RWPE1 (cell line): Measurements from ENCODE around the gene ERGIC2.

ENCODE experiments used
- CTCF ChIA-PET: fragments of 350-600 bp; sonication (Branson Sonifier 250); formaldehyde crosslinking; extraction: SDS; loops from one replicate; lab custom pipeline; 2021; lab: Yijun Ruan, JAX
- POLR2A ChIA-PET: fragments of 400-600 bp; formaldehyde crosslinking; extraction: SDS; loops from one replicate; lab custom pipeline; 2020; ENCODE audit warnings: antibody characterized with exemption; ENCODE audit not compliant: low non-redundant PET; lab: Yijun Ruan, JAX
- DNase-seq: peaks from one replicate; pipeline ENCODE4 v3.0.0; 2012; ENCODE audit warnings: low spot score
- H3K27ac ChIP-seq: fragments of 450-650 bp; 2 replicates; pipeline ENCODE4 v1.5.1; 2017
- CTCF ChIP-seq: fragments of 450-650 bp; conservative IDR thresholded peaks from 2 replicates; pipeline ENCODE4 v1.5.1; 2017; ENCODE audit warnings: low read depth, mild to moderate bottlenecking

The ERGIC2 gene

GRCh38 chr12:29376118-29376517 is 4.9 kb downstream of the ERGIC2 start:
- no peak for TF ChIP-seq CTCF
- POLR2A ChIA-PET, result no interaction called here
- CTCF ChIA-PET, result interaction anchor here (0.5 to 0.6 kb wide), 2 partner anchors 18 to 132 kb away, joined by 3 to 6 read pairs; no protein-coding TSS in a partner anchor
- no peak for DNase-seq
- H3K27ac ChIP-seq, result no peak overlapping the region

- DNase-seq, result no peak
- no peak overlapping the region for H3K27ac ChIP-seq
- POLR2A ChIA-PET, result no interaction called here
- no peak for TF ChIP-seq CTCF
- CTCF ChIA-PET, result no interaction called here
These were observed 6.1 kb downstream of the ERGIC2 start for GRCh38 chr12:29374913-29375312.

GRCh38 chr12:29374012-29374411 is 7.0 kb downstream of the ERGIC2 start:
- no peak overlapping the region for H3K27ac ChIP-seq
- no peak for DNase-seq
- no peak for TF ChIP-seq CTCF
- ChIA-PET CTCF (interaction anchor here (0.8 kb wide), 1 partner anchor 12 kb away, joined by 6 read pairs; no protein-coding TSS in a partner anchor), POLR2A (no interaction called here)

- no peak for DNase-seq
- POLR2A ChIA-PET, result no interaction called here
- no peak overlapping the region for H3K27ac ChIP-seq
- TF ChIP-seq CTCF, result no peak
- CTCF ChIA-PET, result no interaction called here
These were observed 15.9 kb downstream of the ERGIC2 start for GRCh38 chr12:29365091-29365490.

- ChIA-PET CTCF (interaction anchor here (0.6 kb wide), 1 partner anchor 8 kb away, joined by 5 read pairs; no protein-coding TSS in a partner anchor), POLR2A (no interaction called here)
- H3K27ac ChIP-seq, result no peak overlapping the region
- no peak for TF ChIP-seq CTCF
- DNase-seq, result no peak
These were observed 26.0 kb downstream of the ERGIC2 start for GRCh38 chr12:29354954-29355353.

GRCh38 chr12:29350080-29350479 is 30.9 kb downstream of the ERGIC2 start:
- no peak for TF ChIP-seq CTCF
- CTCF ChIA-PET, result no interaction called here
- DNase-seq, result peak; percentile 14
- H3K27ac ChIP-seq, result no peak overlapping the region
- POLR2A ChIA-PET, result no interaction called here
